ENCODE results near the gene GPBP1. TPM values are rescaled to one million over a fixed set of nuclear protein-coding genes. Genes with fewer than 3 reads are reported as not detected.
"Not testable (repeated sequence)": the region's sequence is repeated elsewhere in the genome, so short reads cannot be mapped to it uniquely, and the experiment has no call there.

Gene GPBP1
- total RNA-seq, 2 donors from 2014 or later = 51.3 to 63.2 TPM

DNA sequence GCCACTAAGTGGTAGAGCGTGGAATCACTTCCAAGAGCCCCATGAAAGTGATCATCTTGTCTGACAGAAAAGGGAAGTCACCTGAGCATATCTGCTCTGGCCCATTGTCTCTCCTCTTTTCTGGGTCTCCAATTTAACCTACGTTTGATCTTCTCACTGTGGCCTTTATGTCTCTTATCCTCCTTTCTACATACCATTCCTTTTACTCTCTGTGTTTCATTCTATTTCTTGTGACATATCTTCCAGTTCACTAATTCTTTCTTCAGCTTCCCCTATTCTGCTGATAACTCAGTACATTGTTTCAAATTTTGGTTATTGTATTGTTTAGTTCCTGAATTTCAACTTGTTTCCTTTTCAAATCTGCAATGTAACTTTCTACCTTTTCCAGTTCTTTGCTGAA, 132.5 kb downstream of the GPBP1 start:
- ATAC-seq = no peak
- DNase-seq = no peak
- intact Hi-C loops (cut with DNase I, micrococcal nuclease) = no loop called here

DNA sequence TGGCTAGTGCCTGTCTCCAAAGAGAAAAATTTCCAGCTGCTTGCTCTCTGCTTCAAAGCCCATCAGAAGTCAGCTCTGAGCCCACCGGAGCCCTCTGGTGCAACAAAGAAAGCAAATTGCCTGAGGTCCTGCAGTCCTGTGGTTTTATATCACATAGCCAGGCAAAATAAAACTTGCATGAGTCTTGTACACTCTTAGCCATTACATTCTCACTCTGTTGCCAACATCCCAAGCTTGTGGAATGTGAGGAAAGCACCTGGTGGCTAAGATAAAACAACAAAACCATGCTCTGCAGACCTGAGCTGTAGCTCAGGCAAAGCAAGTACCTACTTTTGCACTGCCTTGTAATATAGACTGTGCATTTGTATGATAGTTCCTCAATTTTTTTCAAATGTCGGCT, 133.7 kb downstream of the GPBP1 start:
- DNase-seq (no peak), ATAC-seq (no peak)
- intact Hi-C loops (cut with DNase I, micrococcal nuclease) = no loop called here

DNA sequence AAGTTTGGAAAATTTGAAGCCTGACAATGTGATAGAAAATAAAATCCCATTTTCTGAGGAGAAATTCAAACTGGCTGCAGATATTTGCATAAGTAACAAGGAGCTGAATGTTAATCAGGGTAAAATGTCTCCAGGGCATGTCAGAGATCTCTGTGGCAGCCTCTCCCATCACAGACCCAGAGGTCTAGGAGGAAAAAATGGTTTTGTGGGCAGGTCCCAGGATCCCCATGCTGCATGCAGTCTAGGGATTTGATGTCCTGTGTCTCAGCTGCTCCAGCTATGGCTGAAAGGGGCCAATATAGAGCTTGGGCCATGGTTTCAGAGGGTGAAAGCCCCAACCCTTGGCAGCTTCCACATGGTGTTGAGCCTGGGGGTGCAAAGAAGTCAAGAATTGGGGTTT, 135.2 kb downstream of the GPBP1 start:
- intact Hi-C loops (cut with DNase I, micrococcal nuclease); ATAC-seq: not testable (repeated sequence)

DNA sequence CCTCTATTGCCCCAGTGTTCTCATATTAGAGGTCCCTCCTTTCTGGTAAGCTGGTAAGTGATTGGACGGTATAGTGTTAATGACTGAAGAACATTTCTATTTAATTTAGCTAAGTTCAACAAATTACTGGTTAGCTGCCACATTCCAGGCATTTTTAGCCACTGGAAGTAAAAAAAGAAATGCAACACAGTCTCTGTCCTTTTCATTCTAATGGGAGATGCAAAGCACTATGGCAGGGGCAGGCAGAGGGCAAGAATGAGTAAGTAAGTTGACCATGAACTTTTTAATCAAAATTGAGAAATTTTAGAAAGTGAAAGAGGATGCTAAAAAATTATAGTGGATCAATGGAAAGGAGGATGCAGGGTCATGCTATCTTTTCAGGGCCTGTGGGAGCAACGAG, 137.4 kb downstream of the GPBP1 start:
- ATAC-seq = no peak
- no peak for DNase-seq
- intact Hi-C loops (cut with DNase I, micrococcal nuclease) = no loop called here

More for the DNA sequence above, 135.2 kb downstream of the GPBP1 start:
- not testable (repeated sequence) for DNase-seq

DNA sequence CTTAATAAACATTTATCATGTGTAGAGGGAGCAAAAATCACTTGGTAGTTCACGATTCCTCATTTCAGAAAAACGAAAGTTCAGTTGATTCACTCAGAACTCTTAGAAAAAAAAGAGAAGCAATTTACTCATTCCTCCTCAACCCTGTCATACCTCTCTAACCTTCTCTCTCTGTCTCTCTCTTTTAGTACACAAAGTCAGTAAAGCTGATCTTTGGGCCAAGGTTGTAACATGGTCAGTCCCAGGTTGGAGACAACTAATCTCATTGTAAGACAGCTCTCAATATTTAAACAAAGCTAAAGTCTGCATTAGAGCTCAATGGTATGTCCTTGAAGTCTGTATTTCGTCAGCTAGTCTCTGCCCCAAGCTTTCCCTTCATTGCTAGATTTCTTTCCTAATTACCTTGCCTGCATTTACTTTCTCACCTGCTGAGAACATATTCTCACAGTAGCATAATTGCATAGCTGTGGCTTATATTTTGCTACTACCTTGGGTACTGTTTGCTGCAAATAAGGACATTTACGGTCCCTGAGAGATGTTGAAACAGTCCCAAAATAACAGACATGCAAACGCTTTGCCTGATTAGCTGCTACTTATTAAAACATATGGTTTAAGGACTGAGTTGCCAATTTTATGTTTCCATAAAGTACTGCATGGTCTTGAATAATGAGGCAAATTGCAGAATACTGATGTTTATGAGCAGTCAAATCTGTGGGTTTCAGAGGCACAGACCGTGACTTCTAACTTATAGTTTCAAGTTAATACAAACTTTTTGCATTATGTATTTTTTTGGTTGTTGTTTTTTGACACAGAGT, 138.3 kb downstream of the GPBP1 start:
- intact Hi-C loops (cut with DNase I, micrococcal nuclease) = no loop called here
- no peak for ATAC-seq
- no peak for DNase-seq

DNA sequence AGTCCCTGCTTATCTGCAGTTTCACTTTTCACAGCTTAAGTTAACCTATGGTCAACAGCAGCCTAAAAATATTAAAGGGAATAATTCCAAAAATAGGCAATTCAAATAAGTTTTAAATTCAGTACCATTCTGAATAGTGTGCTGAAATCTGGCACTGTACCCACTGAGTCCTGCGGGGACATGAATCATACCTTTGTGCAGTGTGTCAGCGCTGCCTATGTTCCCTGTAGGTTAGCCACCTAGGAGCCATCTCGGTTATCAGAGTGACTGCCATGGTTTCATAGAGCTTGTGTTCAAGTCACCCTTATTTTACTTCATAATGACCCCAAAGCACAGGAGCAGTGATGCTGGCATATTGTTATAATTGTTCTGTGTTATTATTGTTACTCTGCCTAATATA, 139.9 kb downstream of the GPBP1 start:
- DNase-seq (no peak), ATAC-seq (no peak)
- intact Hi-C loops (cut with DNase I, micrococcal nuclease) = no loop called here

Other genes starting within 250 kb of the GPBP1 start
- 100 to 1,000 TPM in 1 of 2 donors, 10 to 100 TPM in 1; 84.1 to 170 TPM for gene MIER3, start 221.9 kb upstream of the GPBP1 start, total RNA-seq